GM12875 (cell line): ENCODE data around the gene AMOTL1.

Experiments used
- H3K4me3 ChIP-seq: one replicate; pipeline ENCODE4 v1.5.1; 2011; ENCODE audit warnings: low read depth, low read length, control low read depth
- TF ChIP-seq, protein P1 (sequence below): IDR thresholded peaks from 2 replicates; pipeline ENCODE4 v1.5.1; 2011; ENCODE audit warnings: low read depth, mild to moderate bottlenecking, control low read depth, inconsistent platforms, low read length, moderate library complexity, borderline replicate concordance; ENCODE audit not compliant: insufficient read depth

AMOTL1 gene

DNA sequence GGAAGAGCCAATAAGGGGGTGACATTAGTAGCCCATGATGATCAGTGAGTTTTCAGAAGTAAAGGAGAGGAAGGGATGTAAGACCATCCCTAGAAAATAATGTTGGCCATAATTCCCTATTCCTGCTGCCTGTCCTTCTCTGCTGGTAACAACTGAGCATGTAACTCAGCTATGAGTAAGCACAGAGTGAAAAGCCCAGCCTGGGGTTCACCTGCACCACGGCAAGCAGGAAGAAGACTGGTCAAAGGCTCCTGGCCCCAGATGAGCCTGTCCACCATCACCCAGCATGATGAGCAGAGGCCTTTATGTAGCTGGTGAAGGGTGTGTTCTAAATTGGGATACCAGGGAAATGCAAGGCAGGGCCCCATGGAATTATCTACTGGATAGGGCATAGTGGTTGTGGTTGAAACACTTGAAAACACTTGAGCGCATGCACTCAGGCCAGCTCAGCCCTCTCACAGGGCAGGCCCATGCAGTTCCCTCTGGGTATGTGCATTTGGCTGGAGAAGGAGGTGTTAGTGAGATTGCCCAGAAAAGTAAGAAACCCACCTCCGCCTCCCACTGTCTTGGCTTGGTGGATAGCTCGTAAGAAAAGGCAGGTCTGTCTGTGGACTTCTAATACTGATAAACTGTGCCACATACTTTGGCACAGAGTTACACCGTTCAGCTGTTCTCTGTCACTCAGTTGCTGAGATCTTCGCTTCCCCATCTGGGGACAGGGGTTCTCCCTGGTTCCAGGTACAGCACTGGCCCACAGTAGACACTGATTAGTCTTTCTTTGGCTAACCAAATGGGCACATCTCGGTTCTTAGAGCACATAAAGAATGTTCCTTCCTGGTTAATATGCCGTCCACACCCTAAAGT is 86.8 kb downstream of the AMOTL1 start:
- H3K4me3 ChIP-seq, result no peak overlapping the region
- TF ChIP-seq, protein P1, sequence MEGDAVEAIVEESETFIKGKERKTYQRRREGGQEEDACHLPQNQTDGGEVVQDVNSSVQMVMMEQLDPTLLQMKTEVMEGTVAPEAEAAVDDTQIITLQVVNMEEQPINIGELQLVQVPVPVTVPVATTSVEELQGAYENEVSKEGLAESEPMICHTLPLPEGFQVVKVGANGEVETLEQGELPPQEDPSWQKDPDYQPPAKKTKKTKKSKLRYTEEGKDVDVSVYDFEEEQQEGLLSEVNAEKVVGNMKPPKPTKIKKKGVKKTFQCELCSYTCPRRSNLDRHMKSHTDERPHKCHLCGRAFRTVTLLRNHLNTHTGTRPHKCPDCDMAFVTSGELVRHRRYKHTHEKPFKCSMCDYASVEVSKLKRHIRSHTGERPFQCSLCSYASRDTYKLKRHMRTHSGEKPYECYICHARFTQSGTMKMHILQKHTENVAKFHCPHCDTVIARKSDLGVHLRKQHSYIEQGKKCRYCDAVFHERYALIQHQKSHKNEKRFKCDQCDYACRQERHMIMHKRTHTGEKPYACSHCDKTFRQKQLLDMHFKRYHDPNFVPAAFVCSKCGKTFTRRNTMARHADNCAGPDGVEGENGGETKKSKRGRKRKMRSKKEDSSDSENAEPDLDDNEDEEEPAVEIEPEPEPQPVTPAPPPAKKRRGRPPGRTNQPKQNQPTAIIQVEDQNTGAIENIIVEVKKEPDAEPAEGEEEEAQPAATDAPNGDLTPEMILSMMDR, result no peak

- H3K4me3 ChIP-seq, result no peak overlapping the region
- TF ChIP-seq, protein P1, result no peak
These were observed 87.5 kb downstream of the AMOTL1 start for GRCh38 chr11:94855666-94856065.

GRCh38 chr11:94856443-94856842 is 88.3 kb downstream of the AMOTL1 start:
- no peak overlapping the region for H3K4me3 ChIP-seq
- TF ChIP-seq, protein P1, result no peak

DNA sequence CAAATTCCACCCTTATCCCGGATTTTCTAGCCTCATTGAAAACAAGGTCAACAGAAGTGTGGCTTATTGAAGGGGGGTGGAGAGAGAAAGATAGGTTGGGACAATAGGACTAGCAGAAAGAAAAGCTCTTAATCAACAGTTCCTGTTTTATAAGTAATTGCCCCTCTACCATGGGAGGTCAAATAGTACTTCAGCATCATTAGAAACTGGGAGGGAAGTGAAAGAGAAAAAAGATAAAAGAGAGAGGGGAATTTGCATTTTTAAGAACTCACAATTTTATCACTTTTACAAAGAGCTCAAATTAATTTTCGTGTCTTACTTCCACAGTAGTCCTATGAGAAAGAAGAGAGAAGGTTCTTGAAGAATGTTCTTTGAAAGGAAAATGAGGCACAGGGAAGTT is 89.2 kb downstream of the AMOTL1 start:
- TF ChIP-seq, protein P1, result no peak
- H3K4me3 ChIP-seq, result no peak overlapping the region

DNA sequence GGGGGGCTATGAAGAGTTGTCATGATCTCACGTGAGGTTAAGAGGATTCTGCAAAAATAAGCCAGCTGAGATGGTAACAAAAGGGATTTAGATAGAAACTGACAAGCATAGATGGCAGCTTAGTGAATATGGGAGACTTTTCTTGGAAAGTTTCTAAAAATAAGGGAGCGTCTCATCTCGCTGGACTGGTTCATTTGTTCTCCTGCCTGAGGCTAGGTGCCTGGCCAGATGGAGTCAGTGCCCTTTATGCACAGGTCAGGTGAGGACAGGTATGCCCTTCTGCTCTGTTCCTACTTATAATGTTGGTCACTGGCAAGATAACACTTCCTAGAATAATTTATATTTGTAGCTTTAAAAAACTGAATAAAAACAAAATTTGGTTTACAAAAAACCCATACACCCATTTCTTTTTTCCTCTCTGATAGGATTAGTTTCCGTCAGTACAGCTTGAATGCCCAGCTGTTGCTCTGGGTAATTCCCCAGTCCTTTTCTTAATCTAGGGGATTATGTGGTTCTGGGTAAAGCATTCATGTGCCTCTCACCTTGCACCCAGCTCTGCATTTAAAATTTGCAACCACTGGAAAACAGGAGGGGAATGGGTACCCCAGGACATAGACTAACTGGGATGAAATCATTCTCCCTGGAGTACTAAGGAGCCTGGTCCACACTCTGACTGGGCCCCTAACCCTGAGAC is 90.0 kb downstream of the AMOTL1 start:
- TF ChIP-seq, protein P1, result no peak

DNA sequence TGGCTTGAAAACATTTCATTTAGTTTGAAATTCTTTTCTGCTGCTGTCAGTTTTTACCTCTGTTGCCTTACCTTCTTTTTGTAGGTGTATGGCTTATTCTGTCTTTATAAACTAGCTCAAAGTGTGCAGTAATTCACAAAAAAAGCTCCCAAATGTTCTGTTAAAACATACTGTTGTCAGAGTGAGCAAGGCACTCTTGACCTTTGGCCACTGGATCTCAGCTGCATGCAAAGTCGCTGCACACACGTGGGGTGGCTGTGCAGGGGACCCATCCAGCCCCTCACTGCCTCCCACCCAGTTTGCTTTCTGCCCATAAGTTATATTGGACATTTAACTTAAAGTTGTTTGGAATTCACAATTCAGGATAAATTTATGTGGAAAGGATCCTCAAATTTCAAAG is 92.2 kb downstream of the AMOTL1 start:
- TF ChIP-seq, protein P1, result no peak
- H3K4me3 ChIP-seq, result no peak overlapping the region

More for the DNA sequence above, 90.0 kb downstream of the AMOTL1 start:
- no peak overlapping the region for H3K4me3 ChIP-seq
